NCI-H526 (cell line): ENCODE results near the gene INTS14.

Experiments used
- DNase-seq, 2 experiments: peaks; one replicate each; lab custom pipeline; 2025; lab: John Stamatoyannopoulos, UW

INTS14 gene

DNA sequence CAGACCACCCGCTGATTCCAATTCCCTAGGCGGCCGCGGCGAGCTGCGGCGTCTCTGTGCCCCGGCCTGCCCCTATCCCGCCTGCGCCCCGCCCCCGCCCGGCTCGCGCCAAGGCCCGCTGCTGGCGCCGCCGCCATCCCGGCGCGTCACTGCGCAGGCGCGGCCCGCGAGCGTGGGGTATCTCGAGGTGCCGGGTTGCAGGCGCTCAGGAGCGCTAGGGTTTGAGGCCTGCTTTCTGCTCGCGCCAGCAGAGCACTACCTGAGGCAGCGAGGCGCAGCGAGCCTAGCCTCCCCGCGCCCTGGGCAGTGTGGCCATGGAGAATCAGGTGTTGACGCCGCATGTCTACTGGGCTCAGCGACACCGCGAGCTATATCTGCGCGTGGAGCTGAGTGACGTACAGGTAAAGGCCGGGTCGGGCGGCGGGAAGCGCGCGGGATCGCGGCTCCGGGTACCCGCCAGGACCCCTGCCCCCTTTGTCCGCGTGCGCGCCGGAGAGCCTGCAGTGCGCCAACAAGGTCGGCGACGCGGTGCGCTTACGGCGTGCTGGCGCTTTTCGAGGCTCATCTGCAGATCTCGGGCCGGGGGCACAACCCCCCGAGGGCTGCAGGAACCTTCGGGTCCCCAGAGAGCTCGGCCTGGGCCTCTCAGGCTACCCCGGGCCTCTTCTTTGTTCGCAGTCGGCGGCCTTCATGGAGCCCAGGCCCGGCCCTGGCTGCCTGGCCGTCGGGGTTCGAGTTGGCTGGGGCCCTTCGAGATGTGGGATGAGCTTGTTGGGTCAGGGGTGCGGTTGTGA lies 80.4 kb downstream of the INTS14 start, which contains the start of gene HACD3:
TSS of gene HACD3 (plus strand) at position 146 of the 794 bp plus-strand sequence. CDS start at position 315, 169 bp downstream.
- DNase-seq, result peak; percentile 70 to 94

DNA sequence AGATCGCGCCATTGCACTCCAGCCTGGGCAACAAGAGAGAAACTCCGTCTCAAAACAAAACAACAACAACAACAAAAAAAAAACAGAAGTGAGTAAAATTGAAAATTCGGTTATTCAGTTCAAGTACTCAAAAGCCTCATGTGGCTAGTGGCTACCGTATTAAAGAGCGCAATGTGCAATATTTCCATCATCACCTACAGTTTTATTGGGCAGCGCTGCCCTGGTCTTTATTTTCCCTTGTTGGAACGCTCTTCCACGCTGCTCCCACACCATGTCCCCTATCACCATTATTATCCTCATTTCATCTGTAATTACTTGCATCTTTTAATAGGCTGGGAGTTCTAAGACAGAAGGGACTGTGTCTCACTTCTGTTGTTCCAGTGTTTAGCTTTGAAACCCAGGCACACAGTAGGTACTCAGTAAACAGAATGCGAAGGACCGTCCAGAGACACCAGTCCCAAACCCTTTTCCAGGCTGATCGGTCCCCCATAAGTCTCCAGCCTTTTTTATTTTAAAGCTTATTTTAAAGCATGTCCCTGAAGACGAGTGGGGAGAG lies 81.1 kb downstream of the INTS14 start:
- no peak for DNase-seq
